PC-3 (cell line): ENCODE data around the gene TEC. TPM values are rescaled to one million over a fixed set of nuclear protein-coding genes. Genes with fewer than 3 reads are reported as not detected.

ENCODE experiments used
- ATAC-seq: fragments of 200-7000 bp; cut with Tn5 transposase; 2 replicates; pipeline ENCODE4 v1.9.1; 2020; ENCODE audit warnings: mild to moderate bottlenecking, moderate library complexity
- BruUV-seq: library from RNA; stranded (reverse); fragments of 400-500 nt; replicated peaks from 2 replicates; lab custom pipeline; 2021; lab: Mats Ljungman, UMichigan
- CTCF ChIA-PET: fragments of 300-600 bp; sonication (Branson Sonifier 250); formaldehyde crosslinking; loops from one replicate; lab custom pipeline; 2022; ENCODE audit warnings: antibody characterized with exemption; lab: Charles Lee
- POLR2A ChIA-PET: fragments of 300-600 bp; sonication (Branson Sonifier 250); formaldehyde crosslinking; loops from one replicate; lab custom pipeline; 2022; ENCODE audit warnings: antibody characterized with exemption; ENCODE audit not compliant: unreplicated experiment; lab: Charles Lee
- DNase-seq: peaks from one replicate; pipeline ENCODE4 v3.0.0-alpha.2; 2015
- H2AFZ ChIP-seq: fragments of 300-600 bp; sonication (generic); 2 replicates; pipeline ENCODE4 v1.6.0; 2016; ENCODE audit warnings: antibody characterized with exemption, low read length
- H3F3A ChIP-seq: fragments of 300-600 bp; sonication (generic); one replicate; pipeline ENCODE4 v1.6.0; 2017; ENCODE audit warnings: antibody characterized with exemption, low read length, control low read depth, mild to moderate bottlenecking; ENCODE audit not compliant: unreplicated experiment
- H3K27ac ChIP-seq: fragments of 300-600 bp; sonication (generic); 2 replicates; pipeline ENCODE4 v1.5.1; 2016; ENCODE audit warnings: mild to moderate bottlenecking, low read length
- H3K27me3 ChIP-seq: fragments of 300-600 bp; sonication (generic); 2 replicates; pipeline ENCODE4 v1.6.1; 2016; ENCODE audit warnings: low read length, mixed read lengths
- H3K36me3 ChIP-seq: fragments of 300-600 bp; sonication (generic); 2 replicates; pipeline ENCODE4 v1.6.1; 2016; ENCODE audit warnings: low read depth, mixed run types, low read length, mixed read lengths
- H3K4me1 ChIP-seq: fragments of 300-600 bp; sonication (generic); 2 replicates; pipeline ENCODE4 v1.5.1; 2016; ENCODE audit warnings: low read length; ENCODE audit not compliant: insufficient read depth
- H3K4me2 ChIP-seq: fragments of 300-600 bp; sonication (generic); 2 replicates; pipeline ENCODE4 v1.6.0; 2016; ENCODE audit warnings: low read length
- H3K4me3 ChIP-seq: fragments of 300-600 bp; sonication (generic); 2 replicates; pipeline ENCODE4 v1.5.1; 2016; ENCODE audit warnings: mild to moderate bottlenecking, low read length, mixed read lengths
- H3K79me2 ChIP-seq: fragments of 300-600 bp; sonication (generic); 2 replicates; pipeline ENCODE4 v1.6.1; 2017; ENCODE audit warnings: low read length, mixed read lengths
- H3K9ac ChIP-seq: fragments of 300-600 bp; sonication (generic); 2 replicates; pipeline ENCODE4 v1.6.0; 2016; ENCODE audit warnings: mild to moderate bottlenecking, low read length
- H3K9me2 ChIP-seq: fragments of 300-600 bp; sonication (generic); replicated peaks from 2 replicates; pipeline ENCODE4 v1.6.1; 2016; ENCODE audit warnings: mixed run types, low read length, mixed read lengths
- H3K9me3 ChIP-seq: fragments of 300-600 bp; sonication (generic); 2 replicates; pipeline ENCODE4 v1.6.1; 2016; ENCODE audit warnings: low read length, mixed read lengths
- H4K20me1 ChIP-seq: fragments of 300-600 bp; sonication (generic); 2 replicates; pipeline ENCODE4 v1.6.1; 2016; ENCODE audit warnings: low read length, mixed read lengths
- EZH2 ChIP-seq: fragments of 300-600 bp; sonication (generic); IDR thresholded peaks from one replicate; pipeline ENCODE4 v1.6.1; 2017; ENCODE audit warnings: antibody characterized with exemption, mild to moderate bottlenecking, low read length; ENCODE audit not compliant: unreplicated experiment
- EZH2phosphoT487 ChIP-seq: fragments of 300-600 bp; sonication (generic); IDR thresholded peaks from 2 replicates; pipeline ENCODE4 v1.6.1; 2018; ENCODE audit warnings: mild to moderate bottlenecking, antibody characterized with exemption, low read length, borderline replicate concordance
- intact Hi-C: fragments of 100-400 bp; cut with micrococcal nuclease; formaldehyde crosslinking; loops from 2 replicates; pipeline ENCODE4 v1.9.0; 2023
- total RNA-seq: library from RNA; depleted of rRNA; stranded (reverse); fragments of >200 nt; gene quantifications from 2 replicates; pipeline ENCODE4 v1.2.3, GENCODE V29; 2014
- TF ChIP-seq, protein P1 (sequence below): fragments of 300-600 bp; sonication (generic); conservative IDR thresholded peaks from 2 replicates; pipeline ENCODE4 v1.5.1; 2017; ENCODE audit warnings: antibody characterized with exemption, low read depth, mild to moderate bottlenecking, low read length

The TEC gene
- total RNA-seq, 1 experiment from 2014 or later, result 10.4 TPM

DNA sequence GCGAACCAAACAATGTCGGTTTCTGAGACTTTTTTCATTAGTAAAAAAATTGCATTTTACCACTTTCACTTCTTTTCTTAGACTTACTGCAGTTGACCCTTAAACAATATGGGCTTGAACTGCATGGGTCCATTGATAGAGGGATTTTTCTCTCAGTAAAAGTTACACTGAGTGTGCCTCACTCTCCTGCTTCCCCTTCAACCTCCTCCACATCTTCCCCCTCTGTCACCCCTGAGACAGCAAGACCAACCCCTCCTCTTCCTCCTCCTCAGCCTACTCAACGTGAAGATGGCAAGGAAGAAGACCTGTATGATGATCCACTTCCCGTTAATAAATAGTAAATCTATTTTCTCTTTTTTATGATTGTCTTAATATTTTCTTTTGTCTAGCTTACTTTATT lies 43.4 kb downstream of the TEC start:
- no peak for DNase-seq
- Histone ChIP-seq H3K36me3 (no peaks in the 10 kb centered on the region), H3K27me3 (no peaks in the 10 kb centered on the region), H4K20me1 (peaks cover 4% of the 10 kb centered on the region; the same call in 1 of the 2 replicates), H2AFZ (no peak overlapping the region), H3K79me2 (no peaks in the 10 kb centered on the region), H3F3A (peaks cover 7% of the 10 kb centered on the region), H3K4me1 (peaks cover 18% of the 10 kb centered on the region), H3K9me2 (no peaks in the 10 kb centered on the region), H3K27ac (no peak overlapping the region), H3K4me3 (no peak overlapping the region), H3K4me2 (no peak overlapping the region), H3K9ac (no peak overlapping the region), H3K9me3 (no peaks in the 10 kb centered on the region)
- intact Hi-C loops, result no loop called here
- TF ChIP-seq, protein P1, sequence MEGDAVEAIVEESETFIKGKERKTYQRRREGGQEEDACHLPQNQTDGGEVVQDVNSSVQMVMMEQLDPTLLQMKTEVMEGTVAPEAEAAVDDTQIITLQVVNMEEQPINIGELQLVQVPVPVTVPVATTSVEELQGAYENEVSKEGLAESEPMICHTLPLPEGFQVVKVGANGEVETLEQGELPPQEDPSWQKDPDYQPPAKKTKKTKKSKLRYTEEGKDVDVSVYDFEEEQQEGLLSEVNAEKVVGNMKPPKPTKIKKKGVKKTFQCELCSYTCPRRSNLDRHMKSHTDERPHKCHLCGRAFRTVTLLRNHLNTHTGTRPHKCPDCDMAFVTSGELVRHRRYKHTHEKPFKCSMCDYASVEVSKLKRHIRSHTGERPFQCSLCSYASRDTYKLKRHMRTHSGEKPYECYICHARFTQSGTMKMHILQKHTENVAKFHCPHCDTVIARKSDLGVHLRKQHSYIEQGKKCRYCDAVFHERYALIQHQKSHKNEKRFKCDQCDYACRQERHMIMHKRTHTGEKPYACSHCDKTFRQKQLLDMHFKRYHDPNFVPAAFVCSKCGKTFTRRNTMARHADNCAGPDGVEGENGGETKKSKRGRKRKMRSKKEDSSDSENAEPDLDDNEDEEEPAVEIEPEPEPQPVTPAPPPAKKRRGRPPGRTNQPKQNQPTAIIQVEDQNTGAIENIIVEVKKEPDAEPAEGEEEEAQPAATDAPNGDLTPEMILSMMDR, result no peak
- no peak for TF ChIP-seq EZH2phosphoT487
- TF ChIP-seq EZH2, result no peak
- ChIA-PET CTCF (no interaction called here), POLR2A (no interaction called here)
- ATAC-seq, result no peak
- no TSS peak for BruUV-seq

DNA sequence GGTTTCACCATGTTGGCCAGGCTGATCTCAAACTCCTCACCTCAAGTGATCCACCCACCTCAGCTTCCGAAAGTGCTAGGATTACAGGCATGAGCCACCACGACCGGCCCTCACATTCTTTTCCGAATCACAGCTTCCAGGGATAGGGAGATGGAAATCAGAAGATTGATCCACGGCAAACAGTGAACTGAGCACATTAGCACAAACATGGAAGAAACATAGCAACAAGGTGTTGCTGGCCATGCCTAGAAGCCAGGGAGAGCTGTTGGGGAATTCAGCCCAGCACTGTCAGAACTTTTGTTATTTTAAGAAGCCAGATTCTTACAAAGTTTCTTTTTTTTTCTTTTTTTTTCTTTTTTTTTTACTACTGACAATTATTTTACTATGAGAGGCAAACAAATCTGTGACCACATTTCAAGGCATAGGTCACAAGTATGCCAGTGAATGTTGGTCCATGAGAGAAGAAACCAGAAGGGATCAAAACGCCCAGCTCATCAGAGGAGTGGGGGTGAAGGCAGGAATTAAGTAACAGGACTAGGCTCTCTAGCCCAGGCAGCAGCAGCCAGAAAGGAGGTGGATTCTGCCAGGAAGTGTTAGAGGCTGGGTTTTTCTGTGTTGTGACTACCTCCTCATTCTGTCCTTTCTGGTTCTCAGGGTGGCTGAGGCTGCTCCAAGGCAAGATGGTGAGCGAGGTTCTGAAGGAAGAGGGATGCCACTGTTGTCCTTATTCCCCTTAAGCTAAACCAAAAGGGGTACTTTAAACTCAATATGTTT lies 44.1 kb downstream of the TEC start:
- Histone ChIP-seq H3K36me3 (no peaks in the 10 kb centered on the region), H4K20me1 (peaks cover 4% of the 10 kb centered on the region; the same call in 1 of the 2 replicates), H3K27ac (no peak overlapping the region), H3K4me2 (no peak overlapping the region), H3F3A (peaks cover 7% of the 10 kb centered on the region), H2AFZ (no peak overlapping the region), H3K4me1 (peaks cover 18% of the 10 kb centered on the region), H3K9me3 (no peaks in the 10 kb centered on the region), H3K4me3 (no peak overlapping the region), H3K9ac (no peak overlapping the region), H3K79me2 (no peaks in the 10 kb centered on the region), H3K9me2 (no peaks in the 10 kb centered on the region), H3K27me3 (no peaks in the 10 kb centered on the region)
- TF ChIP-seq EZH2, result no peak
- TF ChIP-seq, protein P1, result no peak
- TF ChIP-seq EZH2phosphoT487, result no peak
- ATAC-seq, result no peak
- CTCF ChIA-PET, result no interaction called here
- POLR2A ChIA-PET, result no interaction called here
- intact Hi-C loops, result no loop called here
- no peak for DNase-seq
- BruUV-seq, result no TSS peak

DNA sequence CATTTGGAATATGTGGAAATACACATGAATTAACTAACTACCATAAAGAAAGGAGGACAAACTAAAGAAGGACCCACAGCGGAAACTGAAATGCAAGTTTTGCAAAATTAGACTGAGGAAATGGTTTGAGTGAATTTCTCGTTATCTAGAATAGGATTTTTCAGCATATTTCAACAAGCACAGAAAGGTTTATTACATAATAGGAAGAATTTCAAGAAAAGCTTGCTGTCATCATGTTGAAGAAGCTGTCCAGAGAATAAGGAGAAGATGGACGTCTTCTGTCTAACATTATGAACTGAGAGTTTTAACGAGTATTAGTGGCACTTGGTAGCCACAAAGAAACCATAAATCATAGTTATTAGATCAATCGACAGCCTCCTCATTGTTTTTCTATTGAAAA lies 45.0 kb downstream of the TEC start:
- Histone ChIP-seq H3K27ac (peak overlapping the region; percentile 79), H3K79me2 (no peaks in the 10 kb centered on the region), H3K9me2 (no peaks in the 10 kb centered on the region), H3K4me3 (no peak overlapping the region), H3K27me3 (no peaks in the 10 kb centered on the region), H3K4me1 (peaks cover 18% of the 10 kb centered on the region), H3K9ac (no peak overlapping the region), H3F3A (peaks cover 7% of the 10 kb centered on the region), H4K20me1 (peaks cover 4% of the 10 kb centered on the region; the same call in 1 of the 2 replicates), H3K9me3 (no peaks in the 10 kb centered on the region), H2AFZ (no peak overlapping the region), H3K36me3 (no peaks in the 10 kb centered on the region), H3K4me2 (peak overlapping the region; percentile 72)
- DNase-seq, result no peak
- ATAC-seq, result no peak
- TF ChIP-seq EZH2phosphoT487, result no peak
- TF ChIP-seq EZH2, result no peak
- TF ChIP-seq, protein P1, result no peak
- intact Hi-C loops, result no loop called here
- CTCF ChIA-PET, result interaction anchor here (0.9 kb wide), 1 partner anchor 51 kb away, joined by 3 read pairs; no protein-coding TSS in a partner anchor
- BruUV-seq, result no TSS peak
- POLR2A ChIA-PET, result no interaction called here
